Gastrocnemius medialis (tissue), 4 donors: ENCODE results near the gene ATF6B. TPM values are rescaled to one million over a fixed set of nuclear protein-coding genes. Genes with fewer than 3 reads are reported as not detected.

Experiments
- ATAC-seq, 2 donors: fragments of 150-250 bp; one replicate each; pipeline ENCODE4 v1.9.1; 2016
- DNase-seq, 2 donors: peaks; one replicate each; pipeline ENCODE4 v3.0.0-alpha.2; 2019
- H3K27ac ChIP-seq, 4 donors: fragments of 200-600 bp; sonication (generic); 1 replicate in 1 of 4; 2 replicates in 3 of 4; pipeline ENCODE4 v1.5.1; 2016 to 2018; ENCODE audit warnings: mild to moderate bottlenecking in 2 of 4, moderate library complexity in 1 of 4
- H3K27me3 ChIP-seq, 3 donors: fragments of 200-600 bp; sonication (generic) in 2 of 3; 1 replicate in 1 of 3; 2 replicates in 2 of 3; pipeline versions ENCODE4 v1.5.1 to v1.6.0; 2016 to 2019; ENCODE audit warnings: mild to moderate bottlenecking in 1 of 3, moderate library complexity in 1 of 3
- H3K36me3 ChIP-seq, 2 donors: fragments of 200-600 bp; sonication (generic) in 1 of 2; one replicate each; pipeline ENCODE4 v1.5.1; 2017 to 2018
- H3K4me1 ChIP-seq, 2 donors: fragments of 200-600 bp; sonication (generic) in 1 of 2; one replicate each; pipeline ENCODE4 v1.5.1; 2016 to 2017; ENCODE audit warnings: mild to moderate bottlenecking in 2 of 2
- H3K4me3 ChIP-seq, 4 donors: fragments of 200-600 bp; sonication (generic) in 3 of 4; 1 replicate in 1 of 4; 2 replicates in 3 of 4; pipeline ENCODE4 v1.5.1; 2016 to 2019; ENCODE audit warnings: mild to moderate bottlenecking in 2 of 4
- H3K9me3 ChIP-seq, 3 donors: fragments of 200-600 bp; sonication (generic) in 2 of 3; 1 replicate in 1 of 3; 2 replicates in 2 of 3; pipeline ENCODE4 v1.5.1; 2016 to 2019
- POLR2A ChIP-seq, 2 donors: fragments of 450-650 bp; IDR thresholded peaks; one replicate each; pipeline ENCODE4 v1.6.1; 2017; ENCODE audit warnings: antibody characterized with exemption in 2 of 2, mild to moderate bottlenecking in 2 of 2, moderate library complexity in 2 of 2
- in situ Hi-C, 4 donors: fragments of 200-750 bp; cut with MboI; loops; one replicate each; pipeline versions ENCODE4 v1.15.0 to v1.8.0; 2017; ENCODE audit warnings: low sequenced_read_pairs in 4 of 4
- intact Hi-C: fragments of 100-400 bp; cut with DNase I; formaldehyde crosslinking; loops from one replicate; pipeline ENCODE4 v1.15.1; 2023; ENCODE audit warnings: low total_unique reads
- total RNA-seq, 4 donors: library from RNA; depleted of rRNA; stranded (reverse); fragments of >200 nt; gene quantifications; one replicate each; pipeline versions ENCODE4 v1.1.0 to v1.2.3, GENCODE V29; 2016
- TF ChIP-seq, protein P1 (sequence below), 5 experiments: fragments of 450-650 bp in 3 of 5; fragments of 200-600 bp in 2 of 5; sonication (generic) in 2 of 5; IDR thresholded peaks in 4 of 5; conservative IDR thresholded peaks in 1 of 5; 1 replicate in 4 of 5; 2 replicates in 1 of 5; pipeline ENCODE4 v1.5.1; 2016 to 2019; ENCODE audit warnings: antibody characterized with exemption in 5 of 5, mild to moderate bottlenecking in 3 of 5, moderate library complexity in 3 of 5

The ATF6B gene
- total RNA-seq, 4 donors from 2014 or later: 6.8 to 18.4 (median 9.5) TPM

DNA sequence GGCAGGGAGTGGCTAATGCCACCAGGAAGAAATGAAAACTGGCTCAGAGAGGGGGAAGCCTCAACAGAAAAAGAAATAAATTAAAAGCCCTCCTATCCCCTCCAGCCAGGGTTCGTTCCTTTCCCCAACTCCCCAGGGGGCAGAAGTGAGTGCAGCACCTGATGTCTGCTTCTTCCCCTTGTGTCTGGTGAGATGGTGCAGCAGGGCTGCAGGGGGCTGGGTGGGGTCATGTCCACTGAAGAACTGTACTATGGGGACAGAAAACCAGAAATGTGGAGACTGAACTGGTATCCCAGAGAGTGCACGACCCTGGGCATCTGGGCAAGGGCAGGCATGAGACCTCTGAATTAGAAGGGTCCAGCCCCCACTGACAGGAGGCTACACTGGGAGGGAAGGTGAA, 40.3 kb upstream of the ATF6B start:
- Histone ChIP-seq H3K4me1 (no peaks in the 10 kb centered on the region), H3K9me3 (no peaks in the 10 kb centered on the region), H3K4me3 (no peak overlapping the region), H3K36me3 (peaks cover 0 to 42% of the 10 kb centered on the region in 2 donors), H3K27ac (no peak overlapping the region), H3K27me3 (no peaks in the 10 kb centered on the region)
- DNase-seq (no peak), ATAC-seq (no peak)
- in situ Hi-C loops: no loop called here
- TF ChIP-seq POLR2A (IDR thresholded peaks at IDR 0.05): no peak
- TF ChIP-seq, protein P1, sequence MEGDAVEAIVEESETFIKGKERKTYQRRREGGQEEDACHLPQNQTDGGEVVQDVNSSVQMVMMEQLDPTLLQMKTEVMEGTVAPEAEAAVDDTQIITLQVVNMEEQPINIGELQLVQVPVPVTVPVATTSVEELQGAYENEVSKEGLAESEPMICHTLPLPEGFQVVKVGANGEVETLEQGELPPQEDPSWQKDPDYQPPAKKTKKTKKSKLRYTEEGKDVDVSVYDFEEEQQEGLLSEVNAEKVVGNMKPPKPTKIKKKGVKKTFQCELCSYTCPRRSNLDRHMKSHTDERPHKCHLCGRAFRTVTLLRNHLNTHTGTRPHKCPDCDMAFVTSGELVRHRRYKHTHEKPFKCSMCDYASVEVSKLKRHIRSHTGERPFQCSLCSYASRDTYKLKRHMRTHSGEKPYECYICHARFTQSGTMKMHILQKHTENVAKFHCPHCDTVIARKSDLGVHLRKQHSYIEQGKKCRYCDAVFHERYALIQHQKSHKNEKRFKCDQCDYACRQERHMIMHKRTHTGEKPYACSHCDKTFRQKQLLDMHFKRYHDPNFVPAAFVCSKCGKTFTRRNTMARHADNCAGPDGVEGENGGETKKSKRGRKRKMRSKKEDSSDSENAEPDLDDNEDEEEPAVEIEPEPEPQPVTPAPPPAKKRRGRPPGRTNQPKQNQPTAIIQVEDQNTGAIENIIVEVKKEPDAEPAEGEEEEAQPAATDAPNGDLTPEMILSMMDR (IDR thresholded peaks at IDR 0.05 in 4 of 5, conservative IDR thresholded peaks at IDR 0.05 in 1 of 5): no peak
- intact Hi-C loops: no loop called here

DNA sequence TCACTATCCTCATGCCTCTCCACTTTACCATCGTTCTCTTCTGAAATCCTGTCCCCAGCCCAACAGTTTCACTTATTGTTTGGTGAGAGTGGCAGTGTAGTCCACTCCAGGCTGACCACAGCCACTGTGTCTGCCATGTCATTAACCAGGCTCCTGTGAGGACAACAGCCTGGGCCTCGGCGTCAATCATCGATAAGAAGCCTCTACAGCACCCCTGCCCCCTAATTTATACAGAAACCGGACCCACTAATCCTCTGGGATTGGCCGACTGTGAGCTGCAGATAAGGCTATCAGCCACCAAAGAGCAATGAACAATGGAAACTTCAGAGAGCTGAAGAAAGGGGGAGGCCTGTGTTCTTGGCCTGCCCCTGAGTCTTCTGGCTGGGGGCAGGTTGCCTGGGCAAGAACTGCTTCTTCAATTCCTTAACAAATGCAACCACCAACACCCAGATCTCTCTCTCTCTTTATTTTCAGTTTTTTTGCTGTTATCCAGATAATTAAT, 39.8 kb upstream of the ATF6B start:
- in situ Hi-C loops: no loop called here
- Histone ChIP-seq H3K36me3 (peaks cover 0 to 42% of the 10 kb centered on the region in 2 donors), H3K4me3 (no peak overlapping the region), H3K27ac (no peak overlapping the region), H3K9me3 (no peaks in the 10 kb centered on the region), H3K27me3 (no peaks in the 10 kb centered on the region), H3K4me1 (no peaks in the 10 kb centered on the region)
- intact Hi-C loops: no loop called here
- ATAC-seq (no peak), DNase-seq (no peak)
- no peak for TF ChIP-seq POLR2A (IDR thresholded peaks at IDR 0.05)
- TF ChIP-seq, protein P1 (IDR thresholded peaks at IDR 0.05 in 4 of 5, conservative IDR thresholded peaks at IDR 0.05 in 1 of 5): no peak

DNA sequence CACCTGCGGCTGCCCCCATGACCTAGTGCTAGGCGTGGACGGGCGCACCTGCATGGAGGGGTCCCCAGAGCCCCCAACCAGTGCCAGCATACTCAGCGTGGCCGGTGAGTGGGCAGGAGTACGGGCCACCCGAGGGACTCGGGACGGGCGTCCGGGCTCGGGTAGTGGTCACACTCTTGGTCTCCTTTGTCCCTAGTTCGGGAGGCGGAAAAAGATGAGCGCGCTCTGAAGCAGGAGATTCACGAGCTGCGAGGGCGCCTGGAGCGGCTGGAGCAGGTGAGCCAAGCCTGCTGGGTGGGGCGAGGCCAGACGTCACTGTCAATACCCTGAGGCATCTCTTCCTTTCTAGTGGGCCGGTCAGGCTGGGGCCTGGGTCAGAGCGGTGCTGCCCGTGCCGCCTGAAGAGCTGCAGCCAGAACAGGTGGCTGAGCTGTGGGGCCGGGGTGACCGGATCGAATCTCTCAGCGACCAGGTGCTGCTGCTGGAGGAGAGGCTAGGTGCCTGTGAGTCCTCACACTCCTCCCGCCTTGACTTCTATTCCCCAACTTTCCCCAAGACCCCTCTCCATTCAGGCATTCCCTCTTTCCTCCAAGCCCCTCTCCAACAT, 39.2 kb upstream of the ATF6B start:
- H3K9me3 ChIP-seq: no peaks in the 10 kb centered on the region
- intact Hi-C loops (no loop called here), in situ Hi-C loops (no loop called here)
- H3K27me3 ChIP-seq: no peaks in the 10 kb centered on the region
- no peak overlapping the region for H3K4me3 ChIP-seq
- DNase-seq: no peak
- H3K27ac ChIP-seq: no peak overlapping the region
- H3K4me1 ChIP-seq: no peaks in the 10 kb centered on the region
- no peak for ATAC-seq
- H3K36me3 ChIP-seq: peaks cover 0 to 42% of the 10 kb centered on the region in 2 donors
- TF ChIP-seq, protein P1 (IDR thresholded peaks at IDR 0.05 in 4 of 5, conservative IDR thresholded peaks at IDR 0.05 in 1 of 5): no peak
- no peak for TF ChIP-seq POLR2A (IDR thresholded peaks at IDR 0.05)

DNA sequence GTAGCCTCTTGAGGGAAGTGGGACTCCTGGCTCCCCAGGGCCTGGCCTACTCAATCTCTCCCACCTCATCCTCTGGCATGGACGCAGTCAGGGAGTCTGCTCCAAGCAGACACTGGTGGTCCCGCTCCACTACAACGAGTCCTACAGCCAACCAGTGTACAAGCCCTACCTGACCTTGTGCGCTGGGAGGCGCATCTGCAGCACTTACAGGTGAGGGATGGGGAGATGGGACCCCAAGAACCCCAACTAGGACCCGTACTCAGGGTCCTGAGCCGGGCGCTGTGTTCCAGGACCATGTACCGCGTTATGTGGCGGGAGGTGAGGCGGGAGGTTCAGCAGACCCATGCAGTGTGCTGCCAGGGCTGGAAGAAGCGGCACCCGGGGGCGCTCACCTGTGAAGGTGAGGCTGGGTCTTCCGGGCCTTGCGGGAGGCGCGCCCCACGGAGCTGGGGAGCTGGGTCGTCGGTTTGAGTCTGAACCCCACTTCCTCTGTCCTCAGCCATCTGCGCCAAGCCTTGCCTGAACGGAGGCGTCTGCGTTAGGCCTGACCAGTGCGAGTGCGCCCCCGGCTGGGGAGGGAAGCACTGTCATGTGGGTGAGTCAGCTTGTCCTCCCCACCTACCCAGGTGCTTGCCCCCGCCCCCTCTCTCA, 38.5 kb upstream of the ATF6B start:
- DNase-seq (no peak), ATAC-seq (no peak)
- no peak overlapping the region for H3K27ac ChIP-seq
- intact Hi-C loops (no loop called here), in situ Hi-C loops (no loop called here)
- no peak overlapping the region for H3K4me3 ChIP-seq
- TF ChIP-seq, protein P1 (IDR thresholded peaks at IDR 0.05 in 4 of 5, conservative IDR thresholded peaks at IDR 0.05 in 1 of 5): no peak
- no peak for TF ChIP-seq POLR2A (IDR thresholded peaks at IDR 0.05)
- H3K9me3 ChIP-seq: no peaks in the 10 kb centered on the region
- no peaks in the 10 kb centered on the region for H3K27me3 ChIP-seq
- H3K36me3 ChIP-seq: peaks cover 0 to 42% of the 10 kb centered on the region in 2 donors
- no peaks in the 10 kb centered on the region for H3K4me1 ChIP-seq
